BE2C (cell line): Measurements from ENCODE around the gene POGLUT2. TPM values are rescaled to one million over a fixed set of nuclear protein-coding genes. Genes with fewer than 3 reads are reported as not detected.

ENCODE experiments used
- DNase-seq: peaks from one replicate; pipeline ENCODE4 v3.0.0-alpha.2; 2020
- H3K27me3 ChIP-seq: fragments of 250-450 bp; sonication (Bioruptor Pico); 2 replicates; pipeline ENCODE4 v1.5.1; 2020; ENCODE audit warnings: mild to moderate bottlenecking
- H3K36me3 ChIP-seq: fragments of 250-450 bp; sonication (Bioruptor Pico); 2 replicates; pipeline ENCODE4 v1.5.1; 2020; ENCODE audit warnings: mild to moderate bottlenecking
- H3K4me1 ChIP-seq: fragments of 250-450 bp; sonication (Bioruptor Pico); 2 replicates; pipeline ENCODE4 v1.5.1; 2020
- H3K4me3 ChIP-seq: 2 replicates; pipeline ENCODE4 v1.5.1; 2011; ENCODE audit warnings: low read depth, low read length
- H3K9me3 ChIP-seq: fragments of 250-450 bp; sonication (Bioruptor Pico); 2 replicates; pipeline ENCODE4 v1.5.1; 2020
- CTCF ChIP-seq: IDR thresholded peaks from 2 replicates; pipeline ENCODE4 v1.5.1; 2012; ENCODE audit warnings: mild to moderate bottlenecking, low read depth, low read length
- polyA plus RNA-seq: library from polyadenylated mRNA; unstranded; fragments of >200 nt; gene quantifications from one replicate; pipeline ENCODE4 v1.2.1, GENCODE V29; 2012; ENCODE audit warnings: low read depth, missing spikeins; ENCODE audit not compliant: insufficient read length, insufficient read depth

Gene POGLUT2
- 26.9 TPM for polyA plus RNA-seq

GRCh38 chr13:102798581-102799425, at the start of gene POGLUT2, which contains the start of gene BIVM:
POGLUT2 (minus strand) TSS chr13:102798976; CDS start chr13:102798670, 306 bp downstream.
BIVM (plus strand) TSS chr13:102799119; CDS start chr13:102807268, 8,149 bp downstream.
- Histone ChIP-seq H3K4me3 (peak within 1 kb of the TSS; percentile 91), H3K36me3 (no peaks in the 10 kb centered on the region), H3K27me3 (no peaks in the 10 kb centered on the region), H3K9me3 (no peaks in the 10 kb centered on the region), H3K4me1 (peaks cover 10% of the 10 kb centered on the region)
- peak; percentile 96 for DNase-seq
- no peak for TF ChIP-seq CTCF

GRCh38 chr13:102847272-102848234, 48.8 kb upstream of the POGLUT2 start:
- Histone ChIP-seq H3K27me3 (no peaks in the 10 kb centered on the region), H3K36me3 (no peaks in the 10 kb centered on the region), H3K4me1 (no peaks in the 10 kb centered on the region; the same call in 1 of the 2 replicates), H3K4me3 (peak overlapping the region; percentile 96), H3K9me3 (no peaks in the 10 kb centered on the region)
- DNase-seq = no peak
- TF ChIP-seq CTCF = peak; percentile 82

GRCh38 chr13:102846261-102847015, 47.7 kb upstream of the POGLUT2 start:
- H3K27me3 ChIP-seq = no peaks in the 10 kb centered on the region
- no peaks in the 10 kb centered on the region; the same call in 1 of the 2 replicates for H3K4me1 ChIP-seq
- peak; percentile 38 for DNase-seq

GRCh38 chr13:102845630-102846260, 47.0 kb upstream of the POGLUT2 start, which contains the start of gene ERCC5:
ERCC5 (plus strand) TSS chr13:102846032; CDS start chr13:102846267, 235 bp downstream.
- Histone ChIP-seq H3K9me3 (no peaks in the 10 kb centered on the region), H3K36me3 (no peaks in the 10 kb centered on the region), H3K4me1 (no peaks in the 10 kb centered on the region; the same call in 1 of the 2 replicates), H3K4me3 (peak within 1 kb of the TSS; percentile 96), H3K27me3 (no peaks in the 10 kb centered on the region)
- DNase-seq = peak; percentile 94
- TF ChIP-seq CTCF = no peak

More at GRCh38 chr13:102846261-102847015, 47.7 kb upstream of the POGLUT2 start:
- no peak for TF ChIP-seq CTCF
- Histone ChIP-seq H3K9me3 (no peaks in the 10 kb centered on the region), H3K36me3 (no peaks in the 10 kb centered on the region), H3K4me3 (peak overlapping the region; percentile 96)

- Histone ChIP-seq H3K36me3 (no peaks in the 10 kb centered on the region), H3K9me3 (no peaks in the 10 kb centered on the region), H3K27me3 (no peaks in the 10 kb centered on the region), H3K4me1 (no peaks in the 10 kb centered on the region; the same call in 1 of the 2 replicates), H3K4me3 (peak overlapping the region; percentile 96)
- DNase-seq = no peak
- no peak for TF ChIP-seq CTCF
Measured at GRCh38 chr13:102845289-102845629, 46.5 kb upstream of the POGLUT2 start.
